ENCODE data around the gene S100A6.
"Not testable (repeated sequence)": the region's sequence is repeated elsewhere in the genome, so short reads cannot be mapped to it uniquely, and the experiment has no call there.

Gene S100A6

DNA sequence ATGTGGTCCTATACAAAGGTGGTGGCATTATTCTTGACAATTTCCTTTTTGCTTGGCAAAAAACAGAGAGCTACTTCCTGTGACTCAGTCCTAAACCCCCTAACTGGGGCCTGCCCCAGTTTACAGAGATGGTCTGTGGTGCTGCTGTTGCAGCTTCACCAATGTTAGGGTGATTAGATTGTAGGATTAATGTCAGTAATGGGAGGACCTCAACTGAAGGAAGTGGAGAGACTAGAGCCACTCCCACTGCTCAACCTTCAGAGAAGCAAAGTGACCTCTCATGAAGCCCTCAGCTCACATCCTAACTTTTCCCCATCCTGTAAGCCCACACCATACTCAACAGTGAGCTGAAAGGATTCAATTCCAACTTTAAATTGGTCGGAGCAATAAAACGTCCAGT, 3.6 kb downstream of the S100A6 start:
- H3K27ac ChIP-seq = peak overlapping the region in 3 of 11 experiments; percentile 22 to 35 (median 26); a peak in 4 of 22 replicates
- peak overlapping the region; percentile 61 to 97 (median 93) for H3K4me2 ChIP-seq
- peak overlapping the region in 1 of 11 experiments; percentile 17; a peak in 1 of 22 replicates for H3K9ac ChIP-seq
- peaks cover 43 to 69% (median 58%) of the 10 kb centered on the region in 10 experiments for H3K4me1 ChIP-seq
- H3K9me3 ChIP-seq (replicated peaks in 1 of 11) = no peaks in the 10 kb centered on the region
- H3K4me3 ChIP-seq = 0 out of 20 replicates have a peak overlapping the region, but pooled peaks of 1 of the 10 experiments have one; percentile 75
- no peak for TF ChIP-seq Cebpa-rat (IDR thresholded peaks at IDR 0.05)
- peaks cover 0 to 9% (median 0%) of the 10 kb centered on the region in 11 experiments; a peak in 3 of 22 replicates for H3K36me3 ChIP-seq
- no peaks in the 10 kb centered on the region for H4K20me1 ChIP-seq
- H3K27me3 ChIP-seq = peaks cover 0 to 23% (median 5%) of the 10 kb centered on the region in 11 experiments; a peak in 12 of 22 replicates

- no peaks in the 10 kb centered on the region for H4K20me1 ChIP-seq
- no peaks in the 10 kb centered on the region for H3K9me3 ChIP-seq (replicated peaks in 1 of 11)
- H3K9ac ChIP-seq = no peak overlapping the region
- peaks cover 0 to 9% (median 0%) of the 10 kb centered on the region in 11 experiments; a peak in 3 of 22 replicates for H3K36me3 ChIP-seq
- peak overlapping the region; percentile 61 to 97 (median 93); a peak in 20 of 22 replicates for H3K4me2 ChIP-seq
- H3K27me3 ChIP-seq = peaks cover 0 to 20% (median 5%) of the 10 kb centered on the region in 11 experiments; a peak in 12 of 22 replicates
- no peak for TF ChIP-seq Cebpa-rat (IDR thresholded peaks at IDR 0.05)
- peaks cover 38 to 69% (median 54%) of the 10 kb centered on the region in 10 experiments for H3K4me1 ChIP-seq
- H3K4me3 ChIP-seq = no peak overlapping the region
- H3K27ac ChIP-seq = no peak overlapping the region
These were observed 4.2 kb downstream of the S100A6 start for GRCh38 chr1:153531638-153532037.

GRCh38 chr1:153527683-153528040, 8.1 kb downstream of the S100A6 start:
- Histone ChIP-seq H3K36me3 (no peaks in the 10 kb centered on the region), H3K4me3 (no peak overlapping the region), H3K27me3 (no peaks in the 10 kb centered on the region; a peak in 1 of 22 replicates), H4K20me1 (no peaks in the 10 kb centered on the region), H3K4me2 (peak overlapping the region in 6 of 11 experiments; percentile 1 to 59 (median 37); a peak in 8 of 22 replicates), H3K9ac (no peak overlapping the region), H3K9me3 (replicated peaks in 1 of 11) (no peaks in the 10 kb centered on the region), H3K4me1 (peaks cover 10 to 48% (median 22%) of the 10 kb centered on the region in 10 experiments), H3K27ac (peak overlapping the region in 1 of 11 experiments; percentile 17; a peak in 1 of 22 replicates)
- TF ChIP-seq Cebpa-rat (IDR thresholded peaks at IDR 0.05) = no peak

- Histone ChIP-seq H3K4me2 (peak overlapping the region in 7 of 11 experiments; percentile 1 to 59 (median 46); a peak in 12 of 22 replicates), H3K9me3 (replicated peaks in 1 of 11) (peaks cover 0 to 5% (median 0%) of the 10 kb centered on the region in 11 experiments; a peak in 4 of 22 replicates), H3K4me1 (peaks cover 5 to 46% (median 17%) of the 10 kb centered on the region in 10 experiments), H3K9ac (no peak overlapping the region), H3K27ac (no peak overlapping the region), H3K27me3 (no peaks in the 10 kb centered on the region; a peak in 1 of 22 replicates), H4K20me1 (no peaks in the 10 kb centered on the region), H3K36me3 (no peaks in the 10 kb centered on the region), H3K4me3 (no peak overlapping the region)
- TF ChIP-seq Cebpa-rat (IDR thresholded peaks at IDR 0.05) = no peak
These were observed 8.6 kb downstream of the S100A6 start for GRCh38 chr1:153527023-153527682.

- no peak overlapping the region for H3K9ac ChIP-seq
- H3K4me2 ChIP-seq = peak overlapping the region in 4 of 11 experiments; percentile 0 to 59 (median 34); a peak in 5 of 22 replicates
- no peaks in the 10 kb centered on the region for H3K36me3 ChIP-seq
- H3K27me3 ChIP-seq = no peaks in the 10 kb centered on the region
- no peak overlapping the region for H3K27ac ChIP-seq
- H4K20me1 ChIP-seq = no peaks in the 10 kb centered on the region
- H3K9me3 ChIP-seq (replicated peaks in 1 of 11) = peaks cover 0 to 11% (median 3%) of the 10 kb centered on the region in 11 experiments; a peak in 9 of 22 replicates
- no peak overlapping the region for H3K4me3 ChIP-seq
- H3K4me1 ChIP-seq = peaks cover 0 to 38% (median 10%) of the 10 kb centered on the region in 10 experiments; a peak in 12 of 20 replicates
- no peak for TF ChIP-seq Cebpa-rat (IDR thresholded peaks at IDR 0.05)
These were observed 9.7 kb downstream of the S100A6 start for GRCh38 chr1:153526132-153526543.

DNA sequence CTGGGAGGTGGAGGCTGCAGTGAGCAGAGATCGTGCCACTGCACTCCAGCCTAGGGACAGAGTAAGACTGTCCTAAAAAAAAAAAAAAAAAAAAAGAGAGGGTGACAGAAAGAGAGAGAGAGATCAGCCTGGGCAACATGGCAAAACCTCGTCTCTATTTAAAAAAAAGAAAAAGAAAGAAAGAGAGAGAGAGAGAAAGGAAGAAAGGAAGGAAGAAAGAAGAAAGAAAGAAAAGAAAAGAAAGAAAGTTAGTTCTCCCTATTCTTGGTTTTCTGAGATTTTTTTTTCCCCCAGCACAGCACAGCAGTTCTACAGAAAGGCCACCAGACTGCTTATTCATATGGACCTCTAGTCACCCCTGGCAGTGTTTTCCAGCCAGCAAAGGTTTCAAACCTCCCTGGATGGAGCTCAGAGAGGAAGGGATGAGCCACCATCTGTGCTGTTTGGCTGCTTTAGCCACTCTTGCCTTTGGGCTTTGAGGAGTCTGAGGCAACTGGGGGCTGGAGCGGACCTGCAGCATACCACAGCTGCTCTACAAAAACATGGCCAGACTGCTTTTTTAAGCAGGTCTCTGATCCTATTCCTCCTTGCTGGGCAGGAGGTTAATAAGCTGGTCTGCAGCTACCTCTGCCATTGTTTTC, 10.6 kb downstream of the S100A6 start:
- H3K36me3 ChIP-seq = no peaks in the 10 kb centered on the region
- TF ChIP-seq Cebpa-rat (IDR thresholded peaks at IDR 0.05) = no peak
- H3K27ac ChIP-seq = no peak overlapping the region; a peak in 1 of 22 replicates
- H3K4me2 ChIP-seq = peak overlapping the region in 1 of 11 experiments; percentile 3; a peak in 1 of 22 replicates
- no peaks in the 10 kb centered on the region for H4K20me1 ChIP-seq
- H3K4me1 ChIP-seq = peaks cover 0 to 48% (median 14%) of the 10 kb centered on the region in 10 experiments; a peak in 12 of 20 replicates
- H3K27me3 ChIP-seq = no peaks in the 10 kb centered on the region
- peaks cover 0 to 11% (median 3%) of the 10 kb centered on the region in 11 experiments; a peak in 9 of 22 replicates for H3K9me3 ChIP-seq (replicated peaks in 1 of 11)
- H3K4me3 ChIP-seq = no peak overlapping the region
- no peak overlapping the region for H3K9ac ChIP-seq

DNA sequence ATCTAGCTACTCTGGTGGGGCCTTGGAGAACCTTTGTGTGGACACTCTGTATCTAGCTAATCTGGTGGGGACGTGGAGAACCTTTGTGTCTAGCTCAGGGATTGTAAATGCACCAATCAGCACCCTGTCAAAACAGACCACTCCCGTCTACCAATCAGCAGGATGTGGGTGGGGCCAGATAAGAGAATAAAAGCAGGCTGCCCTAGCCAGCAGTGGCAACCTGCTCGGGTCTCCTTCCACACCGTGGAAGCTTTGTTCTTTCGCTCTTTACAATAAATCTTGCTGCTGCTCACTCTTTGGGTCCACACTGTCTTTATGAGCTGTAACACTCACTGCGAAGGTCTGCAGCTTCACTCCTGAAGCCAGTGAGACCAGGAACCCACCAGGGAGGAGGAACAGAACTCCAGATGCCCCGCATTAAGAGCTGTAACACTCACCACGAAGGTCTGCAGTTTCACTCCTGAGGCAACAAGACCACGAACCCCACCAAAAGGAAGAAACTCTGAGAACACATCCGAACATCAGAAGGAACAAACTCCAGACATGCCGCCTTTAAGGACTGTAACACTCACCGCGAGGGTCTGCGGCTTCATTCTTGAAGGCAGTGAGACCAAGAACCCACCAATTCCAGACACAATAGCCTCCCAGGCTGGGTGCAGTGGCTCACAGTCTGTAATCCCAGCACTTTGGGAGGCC, 13.3 kb downstream of the S100A6 start:
- Histone ChIP-seq H3K4me2 (peak overlapping the region in 3 of 11 experiments; percentile 21 to 47 (median 44); a peak in 5 of 22 replicates), H3K9me3 (replicated peaks in 1 of 11) (peaks cover 0 to 11% (median 3%) of the 10 kb centered on the region in 11 experiments; a peak in 9 of 22 replicates), H3K4me1 (peaks cover 10 to 67% (median 38%) of the 10 kb centered on the region in 10 experiments), H3K27ac (peak overlapping the region in 2 of 11 experiments; percentile 14 to 28; a peak in 3 of 22 replicates)
- not testable (repeated sequence) for H3K27me3 ChIP-seq, H3K9ac ChIP-seq, H3K4me3 ChIP-seq, H3K36me3 ChIP-seq, H4K20me1 ChIP-seq

DNA sequence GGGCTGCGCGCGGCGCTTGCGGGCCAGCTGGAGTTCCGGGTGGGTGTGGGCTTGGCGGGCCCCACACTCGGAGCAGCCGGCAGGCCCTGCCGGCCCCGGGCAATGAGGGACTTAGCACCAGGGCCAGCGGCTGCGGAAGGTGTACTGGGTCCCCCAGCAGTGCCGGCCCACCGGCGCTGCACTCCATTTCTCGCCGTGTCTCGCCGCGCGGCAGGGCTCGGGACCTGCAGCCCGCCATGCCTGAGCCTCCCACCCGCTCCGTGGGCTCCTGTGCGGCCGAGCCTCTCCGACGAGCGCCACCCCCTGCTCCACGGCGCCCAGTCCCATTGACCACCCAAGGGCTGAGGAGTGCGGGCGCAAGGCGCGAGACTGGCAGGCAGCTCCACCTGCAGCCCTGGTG, 14.0 kb downstream of the S100A6 start:
- H3K4me2 ChIP-seq = not testable (repeated sequence)

More for the DNA sequence above, 14.0 kb downstream of the S100A6 start:
- not testable (repeated sequence) for H4K20me1 ChIP-seq, H3K27me3 ChIP-seq, H3K4me3 ChIP-seq, H3K9ac ChIP-seq, H3K36me3 ChIP-seq
- H3K4me1 ChIP-seq = peaks cover 10 to 67% (median 42%) of the 10 kb centered on the region in 10 experiments
- peak overlapping the region in 2 of 11 experiments; percentile 14 to 30; a peak in 1 of 22 replicates for H3K27ac ChIP-seq
- peaks cover 0 to 11% (median 3%) of the 10 kb centered on the region in 11 experiments; a peak in 9 of 22 replicates for H3K9me3 ChIP-seq (replicated peaks in 1 of 11)
